Muscle layer of colon (tissue), 2 donors: ENCODE results near the gene FAAP24.
"Not testable (repeated sequence)": the region's sequence is repeated elsewhere in the genome, so short reads cannot be mapped to it uniquely, and the experiment has no call there.

Experiments used
- H3K27ac ChIP-seq: one replicate; pipeline ENCODE4 v1.7.0; 2013; ENCODE audit warnings: low read depth, mild to moderate bottlenecking, low read length, moderate library complexity
- H3K27me3 ChIP-seq, 2 donors: one replicate each; pipeline ENCODE4 v1.7.0; 2013; ENCODE audit warnings: low read length in 2 of 2, mild to moderate bottlenecking in 2 of 2; ENCODE audit not compliant: insufficient read depth in 2 of 2, control insufficient read depth in 1 of 2
- H3K36me3 ChIP-seq: one replicate; pipeline ENCODE4 v1.7.0; 2013; ENCODE audit warnings: mild to moderate bottlenecking, low read length; ENCODE audit not compliant: insufficient read depth
- H3K4me1 ChIP-seq: one replicate; pipeline ENCODE4 v1.7.0; 2013; ENCODE audit warnings: mild to moderate bottlenecking, low read length; ENCODE audit not compliant: insufficient read depth
- H3K4me3 ChIP-seq, 2 donors: one replicate each; pipeline ENCODE4 v1.7.0; 2013; ENCODE audit warnings: low read length in 2 of 2, low read depth in 1 of 2, mild to moderate bottlenecking in 1 of 2, moderate library complexity in 1 of 2
- H3K9ac ChIP-seq: one replicate; pipeline ENCODE4 v1.7.0; 2013; ENCODE audit warnings: low read length
- H3K9me3 ChIP-seq: one replicate; pipeline ENCODE4 v1.7.0; 2013; ENCODE audit warnings: mild to moderate bottlenecking, low read length
- donor health status: abdominal sarcoma.
- donor health status: Adenocarcinoma of cecum.

Gene FAAP24

GRCh38 chr19:32971715-32972540 lies at the start of gene FAAP24, which contains the start of gene CEP89:
TSS of gene FAAP24 (plus strand) at chr19:32972242. CDS start at chr19:32973197, 955 bp downstream.
TSS of gene CEP89 (minus strand) at chr19:32971958. CDS start at chr19:32971874, 84 bp downstream.
- no peaks in the 10 kb centered on the region for H3K9me3 ChIP-seq

GRCh38 chr19:32924200-32924599 lies 47.8 kb upstream of the FAAP24 start:
- H3K4me3 ChIP-seq, result no peak overlapping the region
- no peaks in the 10 kb centered on the region for H3K9me3 ChIP-seq
- no peaks in the 10 kb centered on the region for H3K27me3 ChIP-seq
- no peak overlapping the region for H3K9ac ChIP-seq
- H3K36me3 ChIP-seq, result peaks cover 34% of the 10 kb centered on the region
- no peaks in the 10 kb centered on the region for H3K4me1 ChIP-seq
- no peak overlapping the region for H3K27ac ChIP-seq

More at GRCh38 chr19:32971715-32972540, at the start of gene FAAP24, which contains the start of gene CEP89:
- Histone ChIP-seq H3K27ac (peak within 1 kb of the TSS; percentile 53), H3K36me3 (no peaks in the 10 kb centered on the region), H3K4me3 (peak within 1 kb of the TSS; percentile 66 to 82), H3K27me3 (no peaks in the 10 kb centered on the region), H3K4me1 (peaks cover 10% of the 10 kb centered on the region), H3K9ac (peak within 1 kb of the TSS; percentile 72)

GRCh38 chr19:32928806-32929205 lies 43.2 kb upstream of the FAAP24 start:
- Histone ChIP-seq H3K27ac (no peak overlapping the region), H3K9ac (no peak overlapping the region), H3K4me1 (no peaks in the 10 kb centered on the region), H3K4me3 (no peak overlapping the region), H3K36me3 (peaks cover 39% of the 10 kb centered on the region), H3K9me3 (no peaks in the 10 kb centered on the region), H3K27me3 (no peaks in the 10 kb centered on the region)

- Histone ChIP-seq H3K27me3 (no peaks in the 10 kb centered on the region), H3K9ac (no peak overlapping the region), H3K9me3 (no peaks in the 10 kb centered on the region), H3K36me3 (peaks cover 37% of the 10 kb centered on the region), H3K4me1 (no peaks in the 10 kb centered on the region), H3K4me3 (no peak overlapping the region), H3K27ac (no peak overlapping the region)
Measured at GRCh38 chr19:32930567-32930966, 41.5 kb upstream of the FAAP24 start.

GRCh38 chr19:32933571-32933970 lies 38.5 kb upstream of the FAAP24 start:
- Histone ChIP-seq H3K36me3 (peaks cover 38% of the 10 kb centered on the region), H3K27ac (no peak overlapping the region), H3K4me1 (no peaks in the 10 kb centered on the region), H3K9ac (no peak overlapping the region), H3K4me3 (no peak overlapping the region), H3K9me3 (no peaks in the 10 kb centered on the region), H3K27me3 (no peaks in the 10 kb centered on the region)

- H3K4me3 ChIP-seq, result no peak overlapping the region
- no peaks in the 10 kb centered on the region for H3K4me1 ChIP-seq
- no peaks in the 10 kb centered on the region for H3K9me3 ChIP-seq
- peaks cover 26% of the 10 kb centered on the region for H3K36me3 ChIP-seq
- no peak overlapping the region for H3K27ac ChIP-seq
- no peaks in the 10 kb centered on the region for H3K27me3 ChIP-seq
- no peak overlapping the region for H3K9ac ChIP-seq
Measured at GRCh38 chr19:32935629-32936028, 36.4 kb upstream of the FAAP24 start.

GRCh38 chr19:32936065-32936464 lies 36.0 kb upstream of the FAAP24 start:
- H3K4me1 ChIP-seq, result no peaks in the 10 kb centered on the region
- no peak overlapping the region for H3K9ac ChIP-seq
- peaks cover 22% of the 10 kb centered on the region for H3K36me3 ChIP-seq
- H3K4me3 ChIP-seq, result no peak overlapping the region
- no peak overlapping the region for H3K27ac ChIP-seq
- H3K27me3 ChIP-seq, result no peaks in the 10 kb centered on the region
- H3K9me3 ChIP-seq, result no peaks in the 10 kb centered on the region

GRCh38 chr19:32941273-32941672 lies 30.8 kb upstream of the FAAP24 start:
- not testable (repeated sequence) for H3K27ac ChIP-seq, H3K9ac ChIP-seq, H3K9me3 ChIP-seq, H3K4me3 ChIP-seq, H3K27me3 ChIP-seq, H3K4me1 ChIP-seq
- peaks cover 21% of the 10 kb centered on the region for H3K36me3 ChIP-seq

- Histone ChIP-seq H3K9me3 (no peaks in the 10 kb centered on the region), H3K9ac (no peak overlapping the region), H3K27me3 (no peaks in the 10 kb centered on the region), H3K36me3 (peaks cover 30% of the 10 kb centered on the region), H3K27ac (no peak overlapping the region), H3K4me1 (no peaks in the 10 kb centered on the region), H3K4me3 (no peak overlapping the region)
Measured at GRCh38 chr19:32945260-32945659, 26.8 kb upstream of the FAAP24 start.

GRCh38 chr19:32966750-32967149 lies 5.3 kb upstream of the FAAP24 start:
- Histone ChIP-seq H3K4me3 (no peak overlapping the region), H3K27ac (no peak overlapping the region), H3K27me3 (no peaks in the 10 kb centered on the region), H3K9me3 (no peaks in the 10 kb centered on the region), H3K4me1 (peaks cover 10% of the 10 kb centered on the region), H3K36me3 (peaks cover 34% of the 10 kb centered on the region), H3K9ac (no peak overlapping the region)

GRCh38 chr19:32969549-32969948 lies 2.5 kb upstream of the FAAP24 start:
- Histone ChIP-seq H3K27ac (no peak overlapping the region), H3K4me1 (peaks cover 10% of the 10 kb centered on the region), H3K9ac (no peak overlapping the region)

More at GRCh38 chr19:32969549-32969948, 2.5 kb upstream of the FAAP24 start:
- Histone ChIP-seq H3K9me3 (no peaks in the 10 kb centered on the region), H3K36me3 (peaks cover 15% of the 10 kb centered on the region), H3K4me3 (no peak overlapping the region), H3K27me3 (no peaks in the 10 kb centered on the region)
